Ramos (cell line): Measurements from ENCODE around the gene CTU2.
"Not testable (repeated sequence)": the region's sequence is repeated elsewhere in the genome, so short reads cannot be mapped to it uniquely, and the experiment has no call there.

Source experiments
- in situ Hi-C: fragments of 300-500 bp; cut with MboI; formaldehyde crosslinking; loops from one replicate; pipeline ENCODE4 v1.14.3; 2022; ENCODE audit warnings: low sequenced_read_pairs; ENCODE audit not compliant: unreplicated experiment

The CTU2 gene

GRCh38 chr16:88706229-88706964 is at the start of gene CTU2, which contains the start of gene RNF166:
CTU2 (plus strand) TSS chr16:88706503; CDS start chr16:88706531, 28 bp downstream.
RNF166 (minus strand) TSS chr16:88706408; CDS start chr16:88706325, 83 bp downstream.
- in situ Hi-C loops: no loop called here

DNA sequence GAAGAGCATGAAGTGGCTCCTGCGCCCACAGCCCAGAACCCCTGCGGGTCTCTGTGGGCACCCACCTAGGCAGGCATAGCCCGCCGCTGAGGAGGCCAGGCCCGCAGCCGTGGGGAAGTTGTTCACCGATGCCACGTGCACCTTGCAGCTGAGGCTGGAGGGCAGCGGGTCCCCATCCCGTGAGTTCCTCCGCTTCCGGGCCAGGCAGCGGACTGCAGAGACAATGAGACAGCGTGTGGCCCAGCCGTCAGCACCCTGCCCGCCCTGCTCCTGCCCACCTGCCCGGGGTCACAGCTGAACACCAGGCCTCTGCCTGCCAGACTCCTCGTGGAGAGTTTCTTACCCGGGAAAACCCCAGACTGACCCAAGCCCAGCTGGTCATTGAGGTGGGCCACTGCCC is 48.9 kb upstream of the CTU2 start:
- in situ Hi-C loops: no loop called here

DNA sequence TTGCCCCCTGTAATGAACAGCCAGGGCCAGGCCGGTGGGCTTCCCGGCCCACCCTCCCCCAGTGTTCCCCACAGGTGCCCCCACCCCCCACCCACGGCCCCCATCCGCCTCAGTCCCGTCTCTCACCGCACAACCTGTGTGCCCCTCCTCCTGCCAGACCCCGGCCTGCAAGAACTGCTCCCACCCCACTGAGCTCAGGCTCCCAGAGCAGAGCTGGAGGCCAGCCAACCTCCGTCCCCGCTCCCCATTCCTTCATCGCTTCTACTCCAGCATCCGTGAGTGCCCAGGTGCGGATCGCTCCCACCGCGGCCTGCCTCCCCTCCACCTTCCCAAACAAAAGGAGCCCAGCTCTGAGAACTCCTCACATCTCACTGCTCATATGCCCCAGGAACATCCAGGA is 47.6 kb upstream of the CTU2 start:
- in situ Hi-C loops: no loop called here

- in situ Hi-C loops: no loop called here
These were observed 47.1 kb upstream of the CTU2 start for GRCh38 chr16:88659160-88659559.

GRCh38 chr16:88661468-88661867 is 44.8 kb upstream of the CTU2 start:
- in situ Hi-C loops: no loop called here

- in situ Hi-C loops: no loop called here
These were observed 44.0 kb upstream of the CTU2 start for GRCh38 chr16:88662222-88662842.

- in situ Hi-C loops: no loop called here
These were observed 43.3 kb upstream of the CTU2 start, which contains the start of gene MVD for GRCh38 chr16:88662843-88663606. MVD (minus strand) TSS chr16:88663091; CDS start chr16:88663080, 11 bp downstream.

GRCh38 chr16:88665148-88665547 is 41.2 kb upstream of the CTU2 start:
- in situ Hi-C loops: no loop called here

DNA sequence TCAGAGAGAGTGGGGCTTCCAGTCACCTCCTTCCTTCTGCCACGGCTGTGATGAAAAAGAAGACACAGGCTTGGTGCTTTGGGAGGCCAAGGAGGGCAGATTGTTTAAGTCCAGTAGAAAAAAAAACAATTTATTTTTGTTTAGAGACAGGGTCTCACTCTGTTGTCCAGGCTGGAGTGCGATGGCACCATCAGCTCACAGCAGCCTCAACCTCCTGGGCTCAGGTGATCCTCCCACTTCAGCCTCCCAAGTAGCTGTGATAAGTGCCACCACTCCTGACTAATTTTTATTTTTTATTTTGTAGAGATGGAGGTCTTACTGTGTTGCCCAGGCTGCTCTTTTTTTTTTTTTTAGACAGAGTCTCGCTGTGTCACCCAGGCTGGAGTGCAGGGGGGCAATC is 40.7 kb upstream of the CTU2 start:
- in situ Hi-C loops: no loop called here

- in situ Hi-C loops: no loop called here
These were observed 38.8 kb upstream of the CTU2 start for GRCh38 chr16:88667461-88667860.

DNA sequence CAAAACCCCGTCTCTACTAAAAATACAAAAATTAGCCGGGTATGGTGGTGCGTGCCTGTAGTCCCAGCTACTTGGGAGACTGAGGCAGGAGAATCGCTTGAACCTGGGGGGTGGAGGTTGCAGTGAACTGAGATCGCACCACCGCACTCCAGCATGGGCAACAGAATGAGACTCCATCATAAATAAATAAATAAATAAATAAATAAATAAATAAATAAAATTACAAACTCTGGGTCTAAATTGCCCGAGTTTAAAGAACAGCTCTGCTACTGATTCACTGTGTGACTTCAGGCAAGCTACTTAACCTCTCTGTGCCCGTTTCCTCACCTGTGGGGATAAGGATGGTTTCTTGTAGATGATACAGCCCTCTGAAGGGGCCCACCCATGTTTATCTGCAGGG is 36.8 kb upstream of the CTU2 start:
- in situ Hi-C loops: not testable (repeated sequence)

DNA sequence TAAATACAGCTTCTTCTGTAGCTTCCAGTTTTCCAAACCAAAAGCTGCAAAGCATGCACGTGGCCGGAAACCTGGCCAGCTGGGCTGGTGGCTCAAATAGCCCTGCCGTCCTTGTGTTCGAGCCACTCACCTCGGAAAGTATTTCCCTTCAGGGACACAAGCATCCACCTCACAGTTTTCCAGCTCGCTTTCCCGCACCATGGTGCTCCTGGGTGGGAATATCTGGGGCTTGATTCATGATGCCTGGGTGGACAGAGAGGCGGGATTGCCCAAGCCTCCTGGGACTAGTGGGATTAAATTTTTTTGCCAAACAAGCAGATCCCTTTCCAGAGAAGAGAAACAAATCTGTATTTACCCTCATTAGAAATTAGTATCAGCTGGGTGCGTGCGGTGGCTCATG is 36.3 kb upstream of the CTU2 start:
- in situ Hi-C loops: no loop called here

- in situ Hi-C loops: no loop called here
These were observed 34.5 kb upstream of the CTU2 start for GRCh38 chr16:88671806-88672205.

DNA sequence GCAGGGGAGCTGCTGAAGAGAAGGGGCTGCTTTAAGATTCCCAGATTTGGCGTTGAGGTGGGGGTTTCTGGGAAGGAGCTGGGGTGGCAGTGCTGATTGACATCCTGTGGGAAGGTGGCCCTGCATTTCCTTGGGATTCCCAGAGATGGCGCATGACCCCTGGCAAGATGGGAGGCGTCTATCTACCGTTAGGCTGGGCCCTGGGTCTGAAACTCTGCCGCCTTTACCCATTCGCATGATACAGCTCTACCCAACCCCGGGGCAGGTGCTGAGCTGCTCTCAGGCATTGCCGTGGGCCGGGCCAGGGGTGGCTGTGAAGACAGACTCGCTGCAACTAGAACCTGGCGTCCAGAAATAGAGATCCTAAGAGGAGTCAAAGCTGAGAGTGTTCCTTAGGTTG is 33.5 kb upstream of the CTU2 start:
- in situ Hi-C loops: no loop called here

- in situ Hi-C loops: no loop called here
These were observed 32.5 kb upstream of the CTU2 start for GRCh38 chr16:88673716-88674379.

DNA sequence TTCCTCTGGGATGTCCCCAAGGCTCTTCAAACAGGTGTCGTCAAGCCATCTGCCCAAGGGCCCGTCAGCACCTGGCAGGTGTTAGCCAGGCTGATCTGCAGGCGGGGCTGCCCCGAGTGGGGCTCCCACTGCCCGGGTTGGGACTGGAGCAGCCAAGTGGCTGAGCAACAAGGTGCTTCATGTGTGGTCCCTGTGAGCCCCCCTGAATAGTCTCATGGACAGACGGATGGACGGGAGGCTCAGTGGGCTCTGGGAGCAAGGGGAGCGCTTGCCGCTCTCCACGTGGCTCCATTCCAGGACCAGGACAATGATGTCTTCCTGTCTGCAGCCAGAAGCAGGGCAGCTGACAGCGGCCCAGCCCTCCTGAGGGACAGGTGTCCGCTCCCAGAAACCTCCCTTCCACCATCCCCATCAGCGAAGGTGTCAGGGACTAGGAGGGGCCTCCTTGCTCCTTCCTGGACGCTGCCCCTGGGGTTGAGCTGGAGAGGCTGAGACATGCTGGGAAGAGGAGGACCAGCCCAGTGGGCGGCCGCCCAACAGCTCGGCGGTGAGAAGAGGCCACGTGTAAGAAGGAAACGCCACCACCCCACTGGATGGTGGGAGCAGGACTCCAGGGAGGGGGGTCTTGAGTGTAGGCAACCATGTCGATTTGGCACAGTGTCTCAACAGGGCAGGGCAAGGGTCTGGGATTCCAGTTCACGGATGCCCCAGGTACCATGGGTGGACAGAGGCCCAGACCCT is 29.6 kb upstream of the CTU2 start:
- in situ Hi-C loops: no loop called here

GRCh38 chr16:88677721-88678120 is 28.6 kb upstream of the CTU2 start:
- in situ Hi-C loops: no loop called here

GRCh38 chr16:88678224-88678979 is 27.9 kb upstream of the CTU2 start:
- in situ Hi-C loops: no loop called here

DNA sequence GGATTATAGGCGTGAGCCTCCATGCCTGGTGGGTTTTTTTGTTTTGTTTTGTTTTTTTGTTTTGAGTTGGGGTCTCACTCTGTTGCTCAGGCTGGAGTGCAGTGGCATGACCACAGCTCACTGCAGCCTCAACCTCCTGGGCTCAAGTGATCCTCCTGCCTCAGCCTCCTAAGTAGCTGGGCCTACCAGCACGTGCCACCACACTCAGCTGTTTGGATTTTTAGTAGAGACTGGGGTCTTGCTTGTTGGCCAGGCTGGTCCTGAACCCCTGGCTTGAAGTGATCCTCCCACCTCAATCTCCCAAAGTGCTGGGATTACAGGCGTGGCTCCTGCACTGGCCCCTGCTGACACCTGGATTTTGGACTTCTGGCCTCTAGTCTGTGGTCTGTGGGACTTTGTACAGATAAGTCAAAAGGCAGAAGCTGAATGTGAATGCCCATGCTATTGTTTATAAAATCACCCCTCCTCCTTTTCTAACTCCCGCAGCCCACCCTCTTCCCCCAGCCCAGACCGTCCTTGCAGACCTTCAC is 25.7 kb upstream of the CTU2 start:
- in situ Hi-C loops: no loop called here
